GM20000 (cell line): ENCODE measurements around the gene IL17D.

Experiments
- DNase-seq: peaks from one replicate; pipeline ENCODE4 v3.0.0; 2012; ENCODE audit warnings: low spot score
- CTCF ChIP-seq: IDR thresholded peaks from 2 replicates; pipeline ENCODE4 v1.5.1; 2012; ENCODE audit warnings: mild to moderate bottlenecking, control low read depth; ENCODE audit errors: extremely low read depth, missing control alignments

Gene IL17D

GRCh38 chr13:20767309-20767943 lies 63.9 kb downstream of the IL17D start:
- no peak for DNase-seq
- TF ChIP-seq CTCF = no peak

GRCh38 chr13:20769091-20769490 lies 65.6 kb downstream of the IL17D start:
- TF ChIP-seq CTCF = no peak
- DNase-seq = no peak

- TF ChIP-seq CTCF = no peak
- no peak for DNase-seq
These were observed 66.3 kb downstream of the IL17D start for GRCh38 chr13:20769834-20770233.
